Testis (tissue), 3 donors: Measurements from ENCODE around the gene LSM3. TPM values are rescaled to one million over a fixed set of nuclear protein-coding genes. Genes with fewer than 3 reads are reported as not detected.

Source experiments
- DNase-seq: peaks from one replicate; pipeline ENCODE4 v3.0.0-alpha.2; 2019
- H3K27ac ChIP-seq, 2 donors: fragments of 200-600 bp; sonication (generic); one replicate each; pipeline ENCODE4 v1.5.1; 2019
- H3K27me3 ChIP-seq: fragments of 200-600 bp; sonication (generic); one replicate; pipeline ENCODE4 v1.5.1; 2019
- H3K36me3 ChIP-seq: fragments of 200-600 bp; sonication (generic); one replicate; pipeline ENCODE4 v1.5.1; 2017; ENCODE audit warnings: low read depth; ENCODE audit errors: missing control alignments
- H3K4me1 ChIP-seq: fragments of 200-600 bp; sonication (generic); one replicate; pipeline ENCODE4 v1.5.1; 2019
- H3K4me3 ChIP-seq, 2 donors: fragments of 200-600 bp; sonication (generic); one replicate each; pipeline ENCODE4 v1.5.1; 2017 to 2019
- H3K9me3 ChIP-seq: fragments of 200-600 bp; sonication (generic); one replicate; pipeline ENCODE4 v1.5.1; 2017
- POLR2A ChIP-seq: fragments of 450-650 bp; IDR thresholded peaks from one replicate; pipeline ENCODE4 v1.6.1; 2017; ENCODE audit warnings: antibody characterized with exemption, mild to moderate bottlenecking, moderate library complexity
- WGBS, 2 donors: methylation state at CpG; one replicate each; pipeline ENCODE4 v1.1.5; 2018; 5-methylcytosine and 5-hydroxymethylcytosine counted together
- intact Hi-C: fragments of 100-400 bp; cut with DNase I; formaldehyde crosslinking; loops from one replicate; pipeline ENCODE4 v1.15.1; 2023; ENCODE audit warnings: low total_unique reads
- polyA plus RNA-seq: library from polyadenylated mRNA; stranded (reverse); fragments of 350-450 nt; fragmentation: Illumina TruSeq; extraction: RNeasy Lipid Tissue Mini Kit (QIAGEN cat#74804); gene quantifications from one replicate; pipeline ENCODE4 v1.2.3, GENCODE V29; 2014; ENCODE audit warnings: low read depth, low replicate concordance; ENCODE audit not compliant: insufficient read depth
- total RNA-seq, 2 donors: library from RNA; depleted of rRNA; stranded (reverse); fragments of >200 nt; gene quantifications; one replicate each; pipeline ENCODE4 v1.2.3, GENCODE V29; 2016
- TF ChIP-seq, protein P1 (sequence below), 3 experiments: fragments of 450-650 bp in 2 of 3; fragments of 200-600 bp in 1 of 3; sonication (generic) in 1 of 3; IDR thresholded peaks; one replicate each; pipeline ENCODE4 v1.5.1; 2016 to 2019; ENCODE audit warnings: antibody characterized with exemption in 3 of 3, mild to moderate bottlenecking in 2 of 3, moderate library complexity in 1 of 3

LSM3 gene
- total and polyA plus RNA-seq, 3 donors from 2014 or later: 13.6 to 21.2 (median 14.9) TPM

DNA sequence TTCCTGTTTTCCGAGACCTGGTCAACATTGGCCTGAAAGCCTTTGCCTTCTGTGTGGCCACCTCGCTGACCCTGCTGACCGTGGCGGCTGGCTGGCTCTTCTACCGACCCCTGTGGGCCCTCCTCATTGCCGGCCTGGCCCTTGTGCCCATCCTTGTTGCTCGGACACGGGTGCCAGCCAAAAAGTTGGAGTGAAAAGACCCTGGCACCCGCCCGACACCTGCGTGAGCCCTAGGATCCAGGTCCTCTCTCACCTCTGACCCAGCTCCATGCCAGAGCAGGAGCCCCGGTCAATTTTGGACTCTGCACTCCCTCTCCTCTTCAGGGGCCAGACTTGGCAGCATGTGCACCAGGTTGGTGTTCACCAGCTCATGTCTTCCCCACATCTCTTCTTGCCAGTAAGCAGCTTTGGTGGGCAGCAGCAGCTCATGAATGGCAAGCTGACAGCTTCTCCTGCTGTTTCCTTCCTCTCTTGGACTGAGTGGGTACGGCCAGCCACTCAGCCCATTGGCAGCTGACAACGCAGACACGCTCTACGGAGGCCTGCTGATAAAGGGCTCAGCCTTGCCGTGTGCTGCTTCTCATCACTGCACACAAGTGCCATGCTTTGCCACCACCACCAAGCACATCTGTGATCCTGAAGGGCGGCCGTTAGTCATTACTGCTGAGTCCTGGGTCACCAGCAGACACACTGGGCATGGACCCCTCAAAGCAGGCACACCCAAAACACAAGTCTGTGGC, 36.8 kb upstream of the LSM3 start:
- no peak for DNase-seq
- Histone ChIP-seq H3K9me3 (no peaks in the 10 kb centered on the region), H3K4me1 (peaks cover 12% of the 10 kb centered on the region), H3K27ac (no peak overlapping the region), H3K27me3 (no peaks in the 10 kb centered on the region), H3K4me3 (no peak overlapping the region), H3K36me3 (no peaks in the 10 kb centered on the region)
- intact Hi-C loops: no loop called here
- TF ChIP-seq, protein P1, sequence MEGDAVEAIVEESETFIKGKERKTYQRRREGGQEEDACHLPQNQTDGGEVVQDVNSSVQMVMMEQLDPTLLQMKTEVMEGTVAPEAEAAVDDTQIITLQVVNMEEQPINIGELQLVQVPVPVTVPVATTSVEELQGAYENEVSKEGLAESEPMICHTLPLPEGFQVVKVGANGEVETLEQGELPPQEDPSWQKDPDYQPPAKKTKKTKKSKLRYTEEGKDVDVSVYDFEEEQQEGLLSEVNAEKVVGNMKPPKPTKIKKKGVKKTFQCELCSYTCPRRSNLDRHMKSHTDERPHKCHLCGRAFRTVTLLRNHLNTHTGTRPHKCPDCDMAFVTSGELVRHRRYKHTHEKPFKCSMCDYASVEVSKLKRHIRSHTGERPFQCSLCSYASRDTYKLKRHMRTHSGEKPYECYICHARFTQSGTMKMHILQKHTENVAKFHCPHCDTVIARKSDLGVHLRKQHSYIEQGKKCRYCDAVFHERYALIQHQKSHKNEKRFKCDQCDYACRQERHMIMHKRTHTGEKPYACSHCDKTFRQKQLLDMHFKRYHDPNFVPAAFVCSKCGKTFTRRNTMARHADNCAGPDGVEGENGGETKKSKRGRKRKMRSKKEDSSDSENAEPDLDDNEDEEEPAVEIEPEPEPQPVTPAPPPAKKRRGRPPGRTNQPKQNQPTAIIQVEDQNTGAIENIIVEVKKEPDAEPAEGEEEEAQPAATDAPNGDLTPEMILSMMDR (IDR thresholded peaks at IDR 0.05): no peak
- TF ChIP-seq POLR2A: no peak
- WGBS, 2 donors: 88 to 90% methylated on average over 18 to 19 of the region's 19 CpGs

GRCh38 chr3:14142567-14143270, 35.9 kb upstream of the LSM3 start:
- H3K27ac ChIP-seq: peak overlapping the region in 1 of 2 donors; percentile 66
- H3K9me3 ChIP-seq: no peaks in the 10 kb centered on the region
- H3K4me1 ChIP-seq: peaks cover 12% of the 10 kb centered on the region
- TF ChIP-seq, protein P1 (IDR thresholded peaks at IDR 0.05): no peak
- no peak for TF ChIP-seq POLR2A
- intact Hi-C loops: no loop called here
- no peak for DNase-seq
- H3K4me3 ChIP-seq: no peak overlapping the region
- H3K36me3 ChIP-seq: no peaks in the 10 kb centered on the region
- 80 to 81% methylated on average over 8 of the region's 8 CpGs for WGBS, 2 donors
- no peaks in the 10 kb centered on the region for H3K27me3 ChIP-seq

GRCh38 chr3:14143271-14144225, 35.1 kb upstream of the LSM3 start:
- intact Hi-C loops: no loop called here

GRCh38 chr3:14144423-14145075, 34.1 kb upstream of the LSM3 start:
- peak; percentile 77 for DNase-seq
- Histone ChIP-seq H3K27ac (peak overlapping the region; percentile 21 to 66), H3K4me1 (peaks cover 12% of the 10 kb centered on the region), H3K27me3 (no peaks in the 10 kb centered on the region), H3K36me3 (no peaks in the 10 kb centered on the region), H3K9me3 (no peaks in the 10 kb centered on the region), H3K4me3 (no peak overlapping the region)
- intact Hi-C loops: no loop called here
- WGBS, 2 donors: 38 to 40% methylated on average over 7 of the region's 7 CpGs
- TF ChIP-seq, protein P1 (IDR thresholded peaks at IDR 0.05): no peak
- no peak for TF ChIP-seq POLR2A

More at GRCh38 chr3:14143271-14144225, 35.1 kb upstream of the LSM3 start:
- Histone ChIP-seq H3K27ac (peak overlapping the region; percentile 21 to 66), H3K27me3 (no peaks in the 10 kb centered on the region), H3K9me3 (no peaks in the 10 kb centered on the region), H3K4me1 (peaks cover 12% of the 10 kb centered on the region), H3K36me3 (no peaks in the 10 kb centered on the region), H3K4me3 (no peak overlapping the region)
- TF ChIP-seq, protein P1 (IDR thresholded peaks at IDR 0.05): no peak
- TF ChIP-seq POLR2A: no peak
- no peak for DNase-seq
- WGBS, 2 donors: 57 to 59% methylated on average over 7 of the region's 7 CpGs
